Neutrophil (primary cell): Measurements from ENCODE around the gene MGAT5B.
"Not testable (repeated sequence)": the region's sequence is repeated elsewhere in the genome, so short reads cannot be mapped to it uniquely, and the experiment has no call there.

Source experiments
- H3K27ac ChIP-seq: fragments of 200-600 bp; sonication (generic); 2 replicates; pipeline ENCODE4 v1.5.1; 2016; ENCODE audit warnings: mild to moderate bottlenecking, moderate library complexity
- H3K27me3 ChIP-seq: fragments of 200-600 bp; sonication (generic); 2 replicates; pipeline ENCODE4 v1.6.0; 2016; ENCODE audit warnings: mild to moderate bottlenecking
- H3K36me3 ChIP-seq: fragments of 200-600 bp; sonication (generic); 2 replicates; pipeline ENCODE4 v1.5.1; 2017
- H3K4me1 ChIP-seq, 2 experiments: fragments of 200-600 bp in 1 of 2; sonication (generic) in 1 of 2; 1 replicate in 1 of 2; 2 replicates in 1 of 2; pipeline versions ENCODE4 v1.5.1 to v1.6.1; 2013 to 2016; ENCODE audit warnings: low read depth in 1 of 2, low read length in 1 of 2, mild to moderate bottlenecking in 1 of 2, moderate library complexity in 1 of 2; ENCODE audit not compliant: control insufficient read depth in 1 of 2, insufficient read depth in 1 of 2
- H3K4me3 ChIP-seq, 2 experiments: fragments of 200-600 bp in 1 of 2; sonication (generic) in 1 of 2; 1 replicate in 1 of 2; 2 replicates in 1 of 2; pipeline ENCODE4 v1.5.1; 2013 to 2016; ENCODE audit warnings: low read depth in 1 of 2, low read length in 1 of 2, mild to moderate bottlenecking in 1 of 2, moderate library complexity in 1 of 2
- H3K9me3 ChIP-seq: fragments of 200-600 bp; sonication (generic); 2 replicates; pipeline ENCODE4 v1.5.1; 2016
- TF ChIP-seq, protein P1 (sequence below): fragments of 200-600 bp; sonication (generic); IDR thresholded peaks from 2 replicates; pipeline ENCODE4 v1.5.1; 2016; ENCODE audit warnings: antibody characterized with exemption

The MGAT5B gene

DNA sequence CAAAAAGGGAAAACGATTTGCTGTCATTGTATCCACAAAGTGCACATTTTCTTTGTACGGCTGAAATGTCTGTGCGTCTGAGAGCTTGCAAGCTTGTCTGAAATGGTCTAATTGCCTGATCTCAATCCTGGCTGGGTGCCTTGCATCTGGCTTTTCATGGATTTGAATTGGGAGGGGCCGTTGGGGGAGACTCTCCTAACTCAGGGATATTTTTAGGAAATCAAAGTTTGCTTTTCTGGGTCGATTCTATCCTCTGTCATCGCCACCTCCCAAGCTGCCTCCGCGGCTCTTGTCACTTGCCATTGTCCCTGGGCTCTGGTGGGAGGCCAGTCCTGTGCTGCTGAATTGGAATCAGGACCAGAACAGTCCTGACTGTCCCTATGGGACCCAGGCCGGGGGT is 33.3 kb upstream of the MGAT5B start:
- H3K36me3 ChIP-seq = no peaks in the 10 kb centered on the region
- TF ChIP-seq, protein P1, sequence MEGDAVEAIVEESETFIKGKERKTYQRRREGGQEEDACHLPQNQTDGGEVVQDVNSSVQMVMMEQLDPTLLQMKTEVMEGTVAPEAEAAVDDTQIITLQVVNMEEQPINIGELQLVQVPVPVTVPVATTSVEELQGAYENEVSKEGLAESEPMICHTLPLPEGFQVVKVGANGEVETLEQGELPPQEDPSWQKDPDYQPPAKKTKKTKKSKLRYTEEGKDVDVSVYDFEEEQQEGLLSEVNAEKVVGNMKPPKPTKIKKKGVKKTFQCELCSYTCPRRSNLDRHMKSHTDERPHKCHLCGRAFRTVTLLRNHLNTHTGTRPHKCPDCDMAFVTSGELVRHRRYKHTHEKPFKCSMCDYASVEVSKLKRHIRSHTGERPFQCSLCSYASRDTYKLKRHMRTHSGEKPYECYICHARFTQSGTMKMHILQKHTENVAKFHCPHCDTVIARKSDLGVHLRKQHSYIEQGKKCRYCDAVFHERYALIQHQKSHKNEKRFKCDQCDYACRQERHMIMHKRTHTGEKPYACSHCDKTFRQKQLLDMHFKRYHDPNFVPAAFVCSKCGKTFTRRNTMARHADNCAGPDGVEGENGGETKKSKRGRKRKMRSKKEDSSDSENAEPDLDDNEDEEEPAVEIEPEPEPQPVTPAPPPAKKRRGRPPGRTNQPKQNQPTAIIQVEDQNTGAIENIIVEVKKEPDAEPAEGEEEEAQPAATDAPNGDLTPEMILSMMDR = no peak
- H3K27me3 ChIP-seq = peaks cover 34% of the 10 kb centered on the region
- no peak overlapping the region for H3K27ac ChIP-seq
- H3K4me1 ChIP-seq = peaks cover 0 to 3% of the 10 kb centered on the region in 2 experiments
- no peak overlapping the region for H3K4me3 ChIP-seq
- H3K9me3 ChIP-seq = no peaks in the 10 kb centered on the region

DNA sequence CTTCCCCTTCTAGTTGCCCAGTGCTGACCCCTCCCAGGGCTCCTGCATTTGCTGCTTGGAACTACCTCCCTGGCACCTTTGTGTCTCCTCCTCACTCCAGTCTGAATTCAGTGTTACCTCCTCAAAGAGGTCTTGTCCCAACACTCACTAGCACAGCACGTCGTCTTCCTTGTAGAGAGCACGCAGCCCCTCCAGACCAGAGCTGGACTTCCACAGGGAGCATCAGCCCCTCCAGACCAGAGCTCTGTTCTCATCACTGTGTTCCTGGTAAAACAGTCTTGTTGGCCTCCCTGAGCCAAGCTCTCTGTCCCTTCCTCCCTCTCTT is 27.8 kb upstream of the MGAT5B start:
- TF ChIP-seq, protein P1 = no peak
- H3K4me1 ChIP-seq = peaks cover 0 to 4% of the 10 kb centered on the region in 2 experiments
- peaks cover 66% of the 10 kb centered on the region for H3K27me3 ChIP-seq
- no peak overlapping the region for H3K4me3 ChIP-seq
- no peaks in the 10 kb centered on the region for H3K9me3 ChIP-seq
- H3K27ac ChIP-seq = no peak overlapping the region
- H3K36me3 ChIP-seq = no peaks in the 10 kb centered on the region

DNA sequence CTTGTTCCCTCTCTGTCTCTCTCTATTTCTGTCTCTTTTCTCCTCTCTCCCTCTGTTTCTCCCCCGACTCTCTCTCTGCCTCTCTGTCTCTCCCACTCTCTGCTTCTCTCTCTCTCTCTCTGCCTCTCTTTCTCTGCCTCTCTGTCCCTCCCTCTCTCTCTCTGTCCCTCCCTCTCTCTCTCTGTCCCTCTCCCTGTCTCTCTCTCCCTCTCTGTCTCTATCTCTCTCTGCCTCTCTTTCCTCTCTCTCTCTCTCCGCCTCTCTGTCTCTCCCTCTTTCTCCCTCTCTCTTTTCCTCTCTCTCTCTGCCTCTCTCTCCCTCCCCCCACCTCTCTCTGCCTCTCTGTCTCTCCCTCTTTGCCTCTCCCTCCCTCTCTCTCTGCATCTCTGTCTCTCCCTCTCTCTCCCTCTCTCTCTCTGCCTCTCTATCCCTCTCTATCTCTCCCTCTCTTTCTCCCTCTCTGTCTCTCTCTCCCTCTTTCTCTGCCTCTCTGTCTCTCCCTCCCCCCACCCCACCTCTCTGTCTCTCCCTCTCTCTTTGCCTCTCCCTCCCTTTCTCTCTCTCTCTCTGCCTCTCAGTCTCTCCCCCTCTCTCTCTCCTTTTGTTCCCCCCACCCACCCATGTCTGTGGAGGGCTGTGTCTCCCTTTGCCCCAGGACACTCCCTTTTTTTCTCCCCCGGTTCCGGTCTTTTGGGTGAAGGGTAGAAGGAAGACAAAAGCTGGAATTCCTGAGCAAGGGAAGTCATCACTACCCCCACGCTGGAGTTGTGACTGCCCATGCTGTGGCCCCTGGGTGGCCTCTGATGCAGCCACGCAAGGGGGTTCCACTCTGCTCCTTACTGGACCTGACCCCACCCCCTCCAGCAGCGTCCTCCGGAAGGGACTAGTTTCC is 27.1 kb upstream of the MGAT5B start:
- TF ChIP-seq, protein P1 = no peak
- Histone ChIP-seq H3K27ac (no peak overlapping the region), H3K4me3 (no peak overlapping the region), H3K4me1 (peaks cover 0 to 4% of the 10 kb centered on the region in 2 experiments), H3K9me3 (no peaks in the 10 kb centered on the region), H3K27me3 (peaks cover 63% of the 10 kb centered on the region), H3K36me3 (no peaks in the 10 kb centered on the region)

DNA sequence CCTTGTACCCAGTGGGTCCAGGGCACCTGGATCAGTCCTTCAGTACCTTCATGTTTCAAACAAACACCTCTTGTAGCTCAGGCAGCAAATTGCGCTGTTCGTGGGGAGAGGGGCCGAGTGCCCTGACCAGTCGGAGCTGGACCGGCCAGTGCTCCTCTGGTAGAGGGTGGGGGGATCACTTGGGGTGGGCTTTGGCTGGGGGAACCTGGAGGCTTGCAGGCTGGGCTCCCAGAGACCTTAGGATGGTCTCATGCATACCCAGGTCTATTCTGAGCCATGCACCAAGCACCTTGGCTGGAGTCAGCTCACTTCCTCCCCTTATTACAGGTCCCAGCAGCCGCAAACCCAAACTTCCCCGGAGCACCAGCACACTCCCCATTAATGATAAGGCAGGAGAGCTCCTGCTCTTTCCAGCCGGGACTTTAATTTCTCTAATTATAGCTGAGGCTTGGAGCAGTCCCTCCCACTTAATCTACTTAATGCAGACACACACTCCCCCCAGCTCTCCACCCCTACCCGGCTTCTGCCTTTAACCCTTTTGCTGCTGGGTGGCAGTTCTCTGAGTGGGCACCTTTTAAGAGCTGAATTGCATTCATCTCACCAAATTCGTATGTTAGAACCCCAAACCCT is 26.3 kb upstream of the MGAT5B start:
- H3K27me3 ChIP-seq = peaks cover 63% of the 10 kb centered on the region
- H3K36me3 ChIP-seq = no peaks in the 10 kb centered on the region
- H3K9me3 ChIP-seq = no peaks in the 10 kb centered on the region
- TF ChIP-seq, protein P1 = no peak
- H3K4me1 ChIP-seq = peaks cover 0 to 4% of the 10 kb centered on the region in 2 experiments
- H3K27ac ChIP-seq = no peak overlapping the region
- H3K4me3 ChIP-seq = no peak overlapping the region

DNA sequence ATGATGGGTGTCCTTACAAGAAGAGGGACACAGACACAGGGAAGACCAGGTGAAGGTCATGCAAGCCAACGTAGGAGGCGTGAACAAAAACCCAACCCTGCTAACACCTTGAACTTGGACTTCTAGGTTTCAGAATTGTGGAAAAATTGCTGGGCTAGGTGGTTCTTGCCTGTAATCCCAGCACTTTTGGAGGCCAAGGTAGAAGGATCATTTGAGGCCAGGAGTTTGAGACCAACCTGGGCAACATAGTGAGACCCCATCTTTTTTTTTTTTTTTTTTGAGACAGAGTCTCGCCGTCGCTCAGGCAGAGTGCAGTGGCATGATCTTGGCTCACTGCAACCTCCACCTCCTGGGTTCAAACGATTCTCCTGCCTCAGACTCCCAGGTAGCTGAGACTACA is 25.1 kb upstream of the MGAT5B start:
- peaks cover 63% of the 10 kb centered on the region for H3K27me3 ChIP-seq
- not testable (repeated sequence) for H3K9me3 ChIP-seq, H3K4me3 ChIP-seq, H3K4me1 ChIP-seq, H3K27ac ChIP-seq, H3K36me3 ChIP-seq
